ENCODE measurements around the gene CD84. TPM values are rescaled to one million over a fixed set of nuclear protein-coding genes. Genes with fewer than 3 reads are reported as not detected.

The CD84 gene
- polyA plus RNA-seq, 1 of the 3 experiments (the other 2 are of a cell fraction): not detected

DNA sequence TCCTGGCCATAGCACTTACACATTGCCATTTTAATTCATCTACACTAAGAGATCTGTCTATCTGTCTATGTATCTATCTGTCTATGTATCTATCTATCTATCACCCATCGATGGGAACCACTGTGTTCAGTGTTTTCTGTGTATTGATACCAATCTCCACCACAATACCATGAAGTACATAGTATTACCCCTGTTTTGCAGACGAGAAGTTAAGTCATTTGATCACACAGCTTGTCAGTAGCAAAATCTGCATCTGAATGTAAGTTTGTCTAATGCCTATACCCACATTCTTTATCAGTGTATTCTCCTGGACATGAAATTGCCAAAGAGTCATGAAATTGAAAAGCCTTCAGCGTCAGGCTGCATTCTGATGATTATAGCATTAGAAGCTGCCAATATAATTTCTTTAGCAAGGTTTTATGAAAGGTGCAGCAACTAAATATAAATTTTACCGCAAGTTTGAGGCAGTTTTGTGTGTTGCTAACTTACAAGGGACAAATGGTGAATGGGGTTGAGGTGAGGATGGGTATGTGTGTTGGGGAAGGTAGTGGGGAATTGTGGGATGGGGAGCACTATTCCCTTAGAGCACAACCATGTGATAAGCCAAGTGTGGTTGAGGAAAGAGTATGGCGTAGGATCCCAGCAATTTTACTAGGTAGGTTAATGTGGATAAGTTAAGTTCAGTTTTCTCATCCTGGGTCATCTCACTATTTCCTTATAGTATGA, 43.4 kb upstream of the CD84 start:
- POLR2A ChIA-PET: no interaction called here
- Histone ChIP-seq H3K27me3 (ENCODE audit: insufficient read depth) (peaks cover 5% of the 10 kb centered on the region), H3K9me2 (no peaks in the 10 kb centered on the region), H3K4me3 (ENCODE audit: low read depth in 2 of 2, low read length in 1 of 2) (no peak overlapping the region), H3F3A (replicated peaks; ENCODE audit: insufficient read depth) (no peaks in the 10 kb centered on the region), H3K4me1 (ENCODE audit: control insufficient read depth in 1 of 2, insufficient read depth in 2 of 2, low read depth in 1 of 2, low read length in 1 of 2) (no peaks in the 10 kb centered on the region), H2AFZ (ENCODE audit: low read depth) (no peak overlapping the region), H4K20me1 (ENCODE audit: insufficient read depth) (no peaks in the 10 kb centered on the region), H3K9ac (no peak overlapping the region), H3K4me2 (no peak overlapping the region), H3K36me3 (replicated peaks in 1 of 2; ENCODE audit: control insufficient read depth in 1 of 2, insufficient read depth in 2 of 2, low read length in 1 of 2) (no peaks in the 10 kb centered on the region), H3K27ac (ENCODE audit: low read depth in 2 of 2, low read length in 1 of 2) (no peak overlapping the region), H3K9me3 (no peaks in the 10 kb centered on the region), H3K79me2 (ENCODE audit: insufficient read depth) (no peaks in the 10 kb centered on the region)
- 2% methylated on average over 5 of the region's 5 CpGs for WGBS (ENCODE audit: low lambda C conversion rate)
- CTCF ChIA-PET: interaction anchor here (1.1 kb wide), 1 partner anchor 10 kb away, joined by 3 read pairs; no protein-coding TSS in a partner anchor
- TF ChIP-seq, protein P1, sequence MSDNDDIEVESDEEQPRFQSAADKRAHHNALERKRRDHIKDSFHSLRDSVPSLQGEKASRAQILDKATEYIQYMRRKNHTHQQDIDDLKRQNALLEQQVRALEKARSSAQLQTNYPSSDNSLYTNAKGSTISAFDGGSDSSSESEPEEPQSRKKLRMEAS (IDR thresholded peaks at IDR 0.05; ENCODE audit: low read depth): no peak
- no peak for TF ChIP-seq YY1 (IDR thresholded peaks at IDR 0.05; ENCODE audit: low read depth)
- TF ChIP-seq, protein P2, sequence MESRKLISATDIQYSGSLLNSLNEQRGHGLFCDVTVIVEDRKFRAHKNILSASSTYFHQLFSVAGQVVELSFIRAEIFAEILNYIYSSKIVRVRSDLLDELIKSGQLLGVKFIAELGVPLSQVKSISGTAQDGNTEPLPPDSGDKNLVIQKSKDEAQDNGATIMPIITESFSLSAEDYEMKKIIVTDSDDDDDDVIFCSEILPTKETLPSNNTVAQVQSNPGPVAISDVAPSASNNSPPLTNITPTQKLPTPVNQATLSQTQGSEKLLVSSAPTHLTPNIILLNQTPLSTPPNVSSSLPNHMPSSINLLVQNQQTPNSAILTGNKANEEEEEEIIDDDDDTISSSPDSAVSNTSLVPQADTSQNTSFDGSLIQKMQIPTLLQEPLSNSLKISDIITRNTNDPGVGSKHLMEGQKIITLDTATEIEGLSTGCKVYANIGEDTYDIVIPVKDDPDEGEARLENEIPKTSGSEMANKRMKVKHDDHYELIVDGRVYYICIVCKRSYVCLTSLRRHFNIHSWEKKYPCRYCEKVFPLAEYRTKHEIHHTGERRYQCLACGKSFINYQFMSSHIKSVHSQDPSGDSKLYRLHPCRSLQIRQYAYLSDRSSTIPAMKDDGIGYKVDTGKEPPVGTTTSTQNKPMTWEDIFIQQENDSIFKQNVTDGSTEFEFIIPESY (IDR thresholded peaks at IDR 0.05; ENCODE audit: borderline replicate concordance, low read depth): no peak
- TF ChIP-seq RAD21 (IDR thresholded peaks at IDR 0.05; ENCODE audit: low read length): no peak
- TF ChIP-seq, protein P3, sequence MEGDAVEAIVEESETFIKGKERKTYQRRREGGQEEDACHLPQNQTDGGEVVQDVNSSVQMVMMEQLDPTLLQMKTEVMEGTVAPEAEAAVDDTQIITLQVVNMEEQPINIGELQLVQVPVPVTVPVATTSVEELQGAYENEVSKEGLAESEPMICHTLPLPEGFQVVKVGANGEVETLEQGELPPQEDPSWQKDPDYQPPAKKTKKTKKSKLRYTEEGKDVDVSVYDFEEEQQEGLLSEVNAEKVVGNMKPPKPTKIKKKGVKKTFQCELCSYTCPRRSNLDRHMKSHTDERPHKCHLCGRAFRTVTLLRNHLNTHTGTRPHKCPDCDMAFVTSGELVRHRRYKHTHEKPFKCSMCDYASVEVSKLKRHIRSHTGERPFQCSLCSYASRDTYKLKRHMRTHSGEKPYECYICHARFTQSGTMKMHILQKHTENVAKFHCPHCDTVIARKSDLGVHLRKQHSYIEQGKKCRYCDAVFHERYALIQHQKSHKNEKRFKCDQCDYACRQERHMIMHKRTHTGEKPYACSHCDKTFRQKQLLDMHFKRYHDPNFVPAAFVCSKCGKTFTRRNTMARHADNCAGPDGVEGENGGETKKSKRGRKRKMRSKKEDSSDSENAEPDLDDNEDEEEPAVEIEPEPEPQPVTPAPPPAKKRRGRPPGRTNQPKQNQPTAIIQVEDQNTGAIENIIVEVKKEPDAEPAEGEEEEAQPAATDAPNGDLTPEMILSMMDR (IDR thresholded peaks at IDR 0.05): no peak
- TF ChIP-seq TCF12 (IDR thresholded peaks at IDR 0.05): no peak
- TF ChIP-seq GATA2 (CRISPR knock-in tag; IDR thresholded peaks at IDR 0.05): no peak
- TF ChIP-seq NRF1 (IDR thresholded peaks at IDR 0.05; ENCODE audit: low read depth, low read length): no peak
- TF ChIP-seq, protein P4, sequence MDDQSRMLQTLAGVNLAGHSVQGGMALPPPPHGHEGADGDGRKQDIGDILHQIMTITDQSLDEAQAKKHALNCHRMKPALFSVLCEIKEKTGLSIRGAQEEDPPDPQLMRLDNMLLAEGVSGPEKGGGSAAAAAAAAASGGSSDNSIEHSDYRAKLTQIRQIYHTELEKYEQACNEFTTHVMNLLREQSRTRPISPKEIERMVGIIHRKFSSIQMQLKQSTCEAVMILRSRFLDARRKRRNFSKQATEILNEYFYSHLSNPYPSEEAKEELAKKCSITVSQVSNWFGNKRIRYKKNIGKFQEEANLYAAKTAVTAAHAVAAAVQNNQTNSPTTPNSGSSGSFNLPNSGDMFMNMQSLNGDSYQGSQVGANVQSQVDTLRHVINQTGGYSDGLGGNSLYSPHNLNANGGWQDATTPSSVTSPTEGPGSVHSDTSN (IDR thresholded peaks at IDR 0.05): no peak
- no peak for TF ChIP-seq TAF1 (IDR thresholded peaks at IDR 0.05; ENCODE audit: borderline replicate concordance, low read depth, low read length)
- TF ChIP-seq JUND (IDR thresholded peaks at IDR 0.05): no peak
- TF ChIP-seq, protein P5, sequence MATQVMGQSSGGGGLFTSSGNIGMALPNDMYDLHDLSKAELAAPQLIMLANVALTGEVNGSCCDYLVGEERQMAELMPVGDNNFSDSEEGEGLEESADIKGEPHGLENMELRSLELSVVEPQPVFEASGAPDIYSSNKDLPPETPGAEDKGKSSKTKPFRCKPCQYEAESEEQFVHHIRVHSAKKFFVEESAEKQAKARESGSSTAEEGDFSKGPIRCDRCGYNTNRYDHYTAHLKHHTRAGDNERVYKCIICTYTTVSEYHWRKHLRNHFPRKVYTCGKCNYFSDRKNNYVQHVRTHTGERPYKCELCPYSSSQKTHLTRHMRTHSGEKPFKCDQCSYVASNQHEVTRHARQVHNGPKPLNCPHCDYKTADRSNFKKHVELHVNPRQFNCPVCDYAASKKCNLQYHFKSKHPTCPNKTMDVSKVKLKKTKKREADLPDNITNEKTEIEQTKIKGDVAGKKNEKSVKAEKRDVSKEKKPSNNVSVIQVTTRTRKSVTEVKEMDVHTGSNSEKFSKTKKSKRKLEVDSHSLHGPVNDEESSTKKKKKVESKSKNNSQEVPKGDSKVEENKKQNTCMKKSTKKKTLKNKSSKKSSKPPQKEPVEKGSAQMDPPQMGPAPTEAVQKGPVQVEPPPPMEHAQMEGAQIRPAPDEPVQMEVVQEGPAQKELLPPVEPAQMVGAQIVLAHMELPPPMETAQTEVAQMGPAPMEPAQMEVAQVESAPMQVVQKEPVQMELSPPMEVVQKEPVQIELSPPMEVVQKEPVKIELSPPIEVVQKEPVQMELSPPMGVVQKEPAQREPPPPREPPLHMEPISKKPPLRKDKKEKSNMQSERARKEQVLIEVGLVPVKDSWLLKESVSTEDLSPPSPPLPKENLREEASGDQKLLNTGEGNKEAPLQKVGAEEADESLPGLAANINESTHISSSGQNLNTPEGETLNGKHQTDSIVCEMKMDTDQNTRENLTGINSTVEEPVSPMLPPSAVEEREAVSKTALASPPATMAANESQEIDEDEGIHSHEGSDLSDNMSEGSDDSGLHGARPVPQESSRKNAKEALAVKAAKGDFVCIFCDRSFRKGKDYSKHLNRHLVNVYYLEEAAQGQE (IDR thresholded peaks at IDR 0.05; ENCODE audit: low read depth, low read length): no peak
- TF ChIP-seq FOXJ3 (CRISPR knock-in tag; IDR thresholded peaks at IDR 0.05): no peak
- TF ChIP-seq POLR2AphosphoS5 (IDR thresholded peaks at IDR 0.05; ENCODE audit: low read depth, low read length): no peak
- no peak for TF ChIP-seq FOXM1 (IDR thresholded peaks at IDR 0.05; ENCODE audit: low read depth)
- no peak for TF ChIP-seq ELF1 (IDR thresholded peaks at IDR 0.05)
- TF ChIP-seq EZH2phosphoT487 (IDR thresholded peaks at IDR 0.05; ENCODE audit: borderline replicate concordance, low read depth): no peak
- no peak for TF ChIP-seq RFX5 (IDR thresholded peaks at IDR 0.05; ENCODE audit: low read length)
- TF ChIP-seq CHD2 (IDR thresholded peaks at IDR 0.05; ENCODE audit: low read length, partially characterized antibody): no peak
- no peak for DNase-seq
